IPS-11a (cell line): ENCODE results near the gene HGS.
"Not testable (repeated sequence)": the region's sequence is repeated elsewhere in the genome, so short reads cannot be mapped to it uniquely, and the experiment has no call there.

Source experiments
- H3K4me3 ChIP-seq: one replicate; pipeline ENCODE4 v1.5.1; 2013; ENCODE audit warnings: low read depth, low read length, control low read depth

Gene HGS

GRCh38 chr17:81738801-81739393 lies 55.1 kb downstream of the HGS start:
- H3K4me3 ChIP-seq, result no peak overlapping the region

GRCh38 chr17:81739593-81739992 lies 55.8 kb downstream of the HGS start:
- not testable (repeated sequence) for H3K4me3 ChIP-seq

GRCh38 chr17:81740395-81740961 lies 56.7 kb downstream of the HGS start:
- no peak overlapping the region for H3K4me3 ChIP-seq

DNA sequence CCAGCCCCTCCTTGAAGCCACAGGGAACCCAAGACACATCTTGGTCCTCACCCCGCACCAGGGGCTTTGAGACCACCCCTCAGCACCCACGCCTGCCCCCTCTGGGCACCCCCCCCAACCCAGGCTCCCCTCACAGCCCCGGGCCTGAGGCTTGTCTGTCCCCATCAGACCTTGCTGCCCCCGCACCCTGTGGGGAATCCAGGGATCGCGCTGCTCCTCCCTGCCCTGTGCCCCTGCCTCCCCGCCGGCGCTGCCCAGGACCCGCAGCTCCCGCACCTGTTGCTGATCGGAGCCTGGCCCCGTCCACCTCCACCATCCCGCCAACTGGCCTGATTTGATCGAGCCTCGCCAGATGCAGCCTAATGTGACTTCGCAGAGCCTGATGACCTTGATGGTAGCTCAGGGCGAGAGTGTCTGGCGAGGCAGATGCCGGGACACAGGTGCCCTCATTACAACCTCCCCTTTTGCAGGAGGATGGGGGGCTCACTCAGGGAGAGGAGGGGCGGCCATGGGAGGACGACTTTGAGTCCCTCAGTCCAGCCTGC lies 57.3 kb downstream of the HGS start:
- no peak overlapping the region for H3K4me3 ChIP-seq

DNA sequence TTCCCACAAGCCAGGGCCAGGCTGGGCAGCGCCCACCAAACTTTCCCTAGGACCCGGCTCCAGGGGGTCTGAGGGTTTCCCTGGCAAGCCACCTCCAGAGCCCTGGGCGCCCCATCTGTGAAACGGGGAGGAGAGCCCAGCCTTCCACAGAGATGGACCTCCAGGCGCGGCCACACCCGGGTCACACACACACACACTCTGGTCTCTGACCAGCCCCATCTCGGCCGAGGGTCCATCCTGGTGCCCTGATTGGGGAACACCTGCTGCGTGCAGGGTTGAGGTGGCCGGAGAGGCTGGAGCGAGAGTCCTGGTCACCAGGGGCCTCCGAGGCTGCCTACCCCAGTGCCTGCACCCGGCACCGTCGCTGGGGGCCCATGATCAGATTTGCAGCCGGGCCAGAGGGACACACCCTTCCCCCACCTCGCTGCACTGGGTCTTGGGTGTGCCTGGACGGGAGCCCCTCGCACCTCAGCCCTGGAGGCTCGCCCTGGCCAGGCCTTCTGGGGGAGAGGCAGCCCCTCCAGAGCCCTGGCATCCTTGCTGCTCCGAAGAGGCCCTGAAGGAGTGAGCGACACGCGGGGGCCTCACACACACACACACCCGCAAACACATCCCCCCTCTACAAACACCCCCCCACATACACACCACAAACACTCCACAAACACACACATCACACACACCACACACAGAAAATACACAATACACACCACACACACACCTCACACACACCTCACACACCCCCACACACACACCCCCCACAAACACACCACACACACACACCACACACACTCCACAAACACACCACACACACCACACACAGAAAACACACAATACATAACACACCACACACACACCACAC lies 58.0 kb downstream of the HGS start:
- H3K4me3 ChIP-seq, result no peak overlapping the region
